KMS-11 (cell line): ENCODE results near the gene KLHL3.

Experiments used
- H2AFZ ChIP-seq: fragments of 200-600 bp; sonication (generic); 2 replicates; pipeline ENCODE4 v1.6.1; 2016; ENCODE audit warnings: antibody characterized with exemption, mixed run types, low read depth
- H3K27ac ChIP-seq: fragments of 200-600 bp; sonication (generic); 2 replicates; pipeline ENCODE4 v1.6.1; 2016; ENCODE audit warnings: mild to moderate bottlenecking, mixed run types
- H3K27me3 ChIP-seq: fragments of 200-600 bp; sonication (generic); 2 replicates; pipeline ENCODE4 v1.6.1; 2017; ENCODE audit warnings: mild to moderate bottlenecking, low read depth, mixed run types, moderate library complexity; ENCODE audit not compliant: insufficient read depth
- H3K36me3 ChIP-seq: fragments of 200-600 bp; sonication (generic); 2 replicates; pipeline ENCODE4 v1.6.1; 2017; ENCODE audit warnings: mild to moderate bottlenecking, mixed run types; ENCODE audit not compliant: insufficient read depth
- H3K4me1 ChIP-seq: fragments of 200-600 bp; sonication (generic); 2 replicates; pipeline ENCODE4 v1.6.1; 2016; ENCODE audit warnings: mild to moderate bottlenecking, low read depth, mixed run types; ENCODE audit not compliant: poor library complexity, severe bottlenecking
- H3K4me2 ChIP-seq: fragments of 200-600 bp; sonication (generic); 2 replicates; pipeline ENCODE4 v1.7.0; 2016; ENCODE audit warnings: mild to moderate bottlenecking, mixed run types
- H3K4me3 ChIP-seq: fragments of 200-600 bp; sonication (generic); IDR thresholded peaks from 2 replicates; pipeline ENCODE4 v1.6.1; 2017; ENCODE audit warnings: low read depth, low read length, mixed read lengths; ENCODE audit not compliant: insufficient read depth
- H3K79me2 ChIP-seq: fragments of 200-600 bp; sonication (generic); 2 replicates; pipeline ENCODE4 v1.6.1; 2016; ENCODE audit warnings: low read depth, mixed run types; ENCODE audit not compliant: insufficient read depth
- H3K9ac ChIP-seq: fragments of 200-600 bp; sonication (generic); 2 replicates; pipeline ENCODE4 v1.6.1; 2016; ENCODE audit warnings: mild to moderate bottlenecking, mixed run types
- H4K20me1 ChIP-seq: fragments of 200-600 bp; sonication (generic); 2 replicates; pipeline ENCODE4 v1.6.1; 2016; ENCODE audit warnings: mild to moderate bottlenecking, mixed run types; ENCODE audit not compliant: insufficient read depth
- TF ChIP-seq, protein P1 (sequence below): fragments of 200-600 bp; sonication (generic); conservative IDR thresholded peaks from 2 replicates; pipeline ENCODE4 v1.6.1; 2017; ENCODE audit warnings: low read depth, mild to moderate bottlenecking, antibody characterized with exemption, low read length, moderate library complexity, mixed read lengths

KLHL3 gene

GRCh38 chr5:137747848-137748247 lies 12.0 kb upstream of the KLHL3 start:
- H3K27me3 ChIP-seq, result no peaks in the 10 kb centered on the region
- no peak overlapping the region for H3K27ac ChIP-seq
- H3K36me3 ChIP-seq, result no peaks in the 10 kb centered on the region
- no peak overlapping the region for H2AFZ ChIP-seq
- H4K20me1 ChIP-seq, result peaks cover 27% of the 10 kb centered on the region
- H3K4me3 ChIP-seq, result no peak overlapping the region
- TF ChIP-seq, protein P1, sequence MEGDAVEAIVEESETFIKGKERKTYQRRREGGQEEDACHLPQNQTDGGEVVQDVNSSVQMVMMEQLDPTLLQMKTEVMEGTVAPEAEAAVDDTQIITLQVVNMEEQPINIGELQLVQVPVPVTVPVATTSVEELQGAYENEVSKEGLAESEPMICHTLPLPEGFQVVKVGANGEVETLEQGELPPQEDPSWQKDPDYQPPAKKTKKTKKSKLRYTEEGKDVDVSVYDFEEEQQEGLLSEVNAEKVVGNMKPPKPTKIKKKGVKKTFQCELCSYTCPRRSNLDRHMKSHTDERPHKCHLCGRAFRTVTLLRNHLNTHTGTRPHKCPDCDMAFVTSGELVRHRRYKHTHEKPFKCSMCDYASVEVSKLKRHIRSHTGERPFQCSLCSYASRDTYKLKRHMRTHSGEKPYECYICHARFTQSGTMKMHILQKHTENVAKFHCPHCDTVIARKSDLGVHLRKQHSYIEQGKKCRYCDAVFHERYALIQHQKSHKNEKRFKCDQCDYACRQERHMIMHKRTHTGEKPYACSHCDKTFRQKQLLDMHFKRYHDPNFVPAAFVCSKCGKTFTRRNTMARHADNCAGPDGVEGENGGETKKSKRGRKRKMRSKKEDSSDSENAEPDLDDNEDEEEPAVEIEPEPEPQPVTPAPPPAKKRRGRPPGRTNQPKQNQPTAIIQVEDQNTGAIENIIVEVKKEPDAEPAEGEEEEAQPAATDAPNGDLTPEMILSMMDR, result no peak
- peaks cover 11% of the 10 kb centered on the region for H3K4me1 ChIP-seq
- H3K9ac ChIP-seq, result no peak overlapping the region
- H3K4me2 ChIP-seq, result no peak overlapping the region
- peaks cover 30% of the 10 kb centered on the region for H3K79me2 ChIP-seq

- TF ChIP-seq, protein P1, result peak; percentile 77
- Histone ChIP-seq H3K4me2 (no peak overlapping the region), H2AFZ (no peak overlapping the region), H3K4me3 (no peak overlapping the region), H3K79me2 (no peaks in the 10 kb centered on the region), H3K4me1 (no peaks in the 10 kb centered on the region), H3K36me3 (no peaks in the 10 kb centered on the region), H3K9ac (no peak overlapping the region), H4K20me1 (no peaks in the 10 kb centered on the region), H3K27me3 (no peaks in the 10 kb centered on the region), H3K27ac (no peak overlapping the region)
Observed at GRCh38 chr5:137743031-137743640, 7.2 kb upstream of the KLHL3 start.

DNA sequence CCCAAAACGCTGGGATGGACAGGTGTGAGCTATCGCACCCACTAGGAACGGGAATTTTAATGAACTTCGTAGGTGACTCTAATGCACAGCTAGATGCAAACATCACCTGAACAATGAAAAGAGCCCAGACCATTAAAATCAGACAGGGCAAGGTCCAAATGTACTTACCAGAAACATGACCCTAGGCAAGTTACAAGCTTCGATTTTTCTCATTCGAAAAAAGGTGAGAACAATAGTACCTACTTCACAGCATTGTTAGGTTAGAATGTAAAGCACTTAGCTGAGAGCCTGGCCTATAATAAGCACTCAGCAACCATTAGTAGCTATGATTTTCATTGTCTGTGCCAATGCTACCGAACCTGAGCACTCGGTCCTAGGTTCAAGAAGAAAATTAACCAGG lies 5.8 kb upstream of the KLHL3 start:
- H3K27me3 ChIP-seq, result no peaks in the 10 kb centered on the region
- H3K9ac ChIP-seq, result no peak overlapping the region
- H4K20me1 ChIP-seq, result no peaks in the 10 kb centered on the region
- no peak overlapping the region for H3K27ac ChIP-seq
- no peak overlapping the region for H3K4me2 ChIP-seq
- H3K4me3 ChIP-seq, result no peak overlapping the region
- no peaks in the 10 kb centered on the region for H3K36me3 ChIP-seq
- TF ChIP-seq, protein P1, result no peak
- peaks cover 3% of the 10 kb centered on the region for H3K4me1 ChIP-seq
- no peak overlapping the region for H2AFZ ChIP-seq
- H3K79me2 ChIP-seq, result no peaks in the 10 kb centered on the region

GRCh38 chr5:137739737-137740136 lies 3.8 kb upstream of the KLHL3 start:
- Histone ChIP-seq H3K79me2 (no peaks in the 10 kb centered on the region), H3K27ac (no peak overlapping the region), H3K4me2 (no peak overlapping the region), H3K9ac (no peak overlapping the region), H4K20me1 (no peaks in the 10 kb centered on the region), H3K4me3 (no peak overlapping the region), H2AFZ (no peak overlapping the region), H3K27me3 (no peaks in the 10 kb centered on the region), H3K4me1 (peaks cover 13% of the 10 kb centered on the region), H3K36me3 (no peaks in the 10 kb centered on the region)
- TF ChIP-seq, protein P1, result no peak
